ENCODE results near the gene OR2T29.
"Not testable (repeated sequence)": the region's sequence is repeated elsewhere in the genome, so short reads cannot be mapped to it uniquely, and the experiment has no call there.

OR2T29 gene

GRCh38 chr1:248562672-248563071 lies at the start of gene OR2T29:
OR2T29 (minus strand) TSS chr1:248562772; CDS start chr1:248559491, 3,281 bp downstream.
- DNase-seq, result not testable (repeated sequence)

- DNase-seq, result no peak
Observed at GRCh38 chr1:248611883-248612414, 49.4 kb upstream of the OR2T29 start.

GRCh38 chr1:248610301-248610700 lies 47.7 kb upstream of the OR2T29 start:
- no peak for DNase-seq

GRCh38 chr1:248599396-248599795 lies 36.8 kb upstream of the OR2T29 start:
- no peak for DNase-seq

- no peak for DNase-seq
Observed at GRCh38 chr1:248597589-248597988, 35.0 kb upstream of the OR2T29 start, which contains the start of gene OR2T10. OR2T10 (minus strand) TSS chr1:248597700; CDS start chr1:248593768, 3,932 bp downstream.

- DNase-seq, result no peak
Observed at GRCh38 chr1:248596615-248597014, 34.0 kb upstream of the OR2T29 start.

- DNase-seq, result no peak
Observed at GRCh38 chr1:248593226-248593625, 30.7 kb upstream of the OR2T29 start.

- DNase-seq, result no peak
Observed at GRCh38 chr1:248592655-248593054, 30.1 kb upstream of the OR2T29 start.

- no peak for DNase-seq
Observed at GRCh38 chr1:248590055-248590454, 27.5 kb upstream of the OR2T29 start.

- no peak for DNase-seq
Observed at GRCh38 chr1:248589334-248589733, 26.8 kb upstream of the OR2T29 start.

- DNase-seq, result no peak
Observed at GRCh38 chr1:248585266-248585665, 22.7 kb upstream of the OR2T29 start.

- DNase-seq, result no peak
Observed at GRCh38 chr1:248576260-248576980, 13.8 kb upstream of the OR2T29 start.

- DNase-seq, result not testable (repeated sequence)
Observed at GRCh38 chr1:248574657-248575056, 12.1 kb upstream of the OR2T29 start, which contains the start of gene OR2T34. OR2T34 (minus strand) TSS chr1:248574757; CDS start chr1:248574757, 0 bp downstream.

GRCh38 chr1:248573856-248574255 lies 11.3 kb upstream of the OR2T29 start:
- DNase-seq, result not testable (repeated sequence)

GRCh38 chr1:248572049-248572448 lies 9.5 kb upstream of the OR2T29 start:
- DNase-seq, result not testable (repeated sequence)

GRCh38 chr1:248570811-248571210 lies 8.2 kb upstream of the OR2T29 start:
- DNase-seq, result peak in 1 of 2 donors; percentile 2

GRCh38 chr1:248569049-248569448 lies 6.5 kb upstream of the OR2T29 start:
- DNase-seq, result not testable (repeated sequence)

GRCh38 chr1:248565530-248566373 lies 3.2 kb upstream of the OR2T29 start:
- DNase-seq, result peak in 1 of 2 donors; percentile 21

GRCh38 chr1:248551027-248551426 lies 11.5 kb downstream of the OR2T29 start:
- not testable (repeated sequence) for DNase-seq

GRCh38 chr1:248547383-248547782 lies 15.2 kb downstream of the OR2T29 start:
- not testable (repeated sequence) for DNase-seq

GRCh38 chr1:248537449-248537848 lies 25.1 kb downstream of the OR2T29 start:
- not testable (repeated sequence) for DNase-seq

GRCh38 chr1:248521856-248522255 lies 40.7 kb downstream of the OR2T29 start:
- DNase-seq, result no peak

GRCh38 chr1:248510217-248510616 lies 52.4 kb downstream of the OR2T29 start:
- DNase-seq, result not testable (repeated sequence)
